HG02938 (cell line): Measurements from ENCODE around the gene NF1.
"Not testable (repeated sequence)": the region's sequence is repeated elsewhere in the genome, so short reads cannot be mapped to it uniquely, and the experiment has no call there.

Experiments
- ATAC-seq: cut with Tn5 transposase; IDR thresholded peaks from one replicate; pipeline ENCODE4 v1.9.1; 2021; ENCODE audit warnings: mild to moderate bottlenecking, moderate library complexity; ENCODE audit not compliant: unreplicated experiment

NF1 gene

GRCh38 chr17:31321481-31321880 is 226.7 kb downstream of the NF1 start, which contains the start of gene EVI2A:
TSS of gene EVI2A (minus strand) at chr17:31321622. CDS start at chr17:31319013, 2,609 bp downstream.
- ATAC-seq: no peak

GRCh38 chr17:31321966-31322365 is 227.2 kb downstream of the NF1 start:
- ATAC-seq: no peak

- ATAC-seq: no peak
These were observed 228.8 kb downstream of the NF1 start for GRCh38 chr17:31323551-31323950.

GRCh38 chr17:31327534-31328159 is 232.9 kb downstream of the NF1 start:
- no peak for ATAC-seq

GRCh38 chr17:31328160-31328535 is 233.4 kb downstream of the NF1 start:
- ATAC-seq: no peak

GRCh38 chr17:31329221-31329620 is 234.4 kb downstream of the NF1 start:
- ATAC-seq: no peak

- no peak for ATAC-seq
These were observed 245.3 kb downstream of the NF1 start for GRCh38 chr17:31339906-31340661.

- ATAC-seq: not testable (repeated sequence)
These were observed 250.5 kb downstream of the NF1 start for GRCh38 chr17:31345191-31345747.

GRCh38 chr17:31349454-31349853 is 254.7 kb downstream of the NF1 start:
- no peak for ATAC-seq

- ATAC-seq: no peak
These were observed 261.2 kb downstream of the NF1 start for GRCh38 chr17:31355935-31356334.

GRCh38 chr17:31357091-31357490 is 262.3 kb downstream of the NF1 start:
- no peak for ATAC-seq

- ATAC-seq: no peak
These were observed 263.1 kb downstream of the NF1 start for GRCh38 chr17:31357839-31358394.

- no peak for ATAC-seq
These were observed 269.2 kb downstream of the NF1 start for GRCh38 chr17:31364012-31364411.

- no peak for ATAC-seq
These were observed 271.3 kb downstream of the NF1 start for GRCh38 chr17:31366088-31366487.

- ATAC-seq: no peak
These were observed 274.5 kb downstream of the NF1 start for GRCh38 chr17:31369266-31369665.

GRCh38 chr17:31371511-31372097 is 276.8 kb downstream of the NF1 start:
- ATAC-seq: no peak

- no peak for ATAC-seq
These were observed 278.6 kb downstream of the NF1 start for GRCh38 chr17:31373150-31374093.

- no peak for ATAC-seq
These were observed 279.3 kb downstream of the NF1 start for GRCh38 chr17:31374094-31374447.

- ATAC-seq: no peak
These were observed 279.7 kb downstream of the NF1 start for GRCh38 chr17:31374503-31374902.

- no peak for ATAC-seq
These were observed 283.9 kb downstream of the NF1 start for GRCh38 chr17:31378638-31379037.
